Mesenchymal stem cell (in vitro differentiated cells and primary cell): ENCODE data around the gene KCTD5.
A peak's percentile ranks its signal among the peaks of the same experiment; 100 is the strongest.

Source experiments
- DNase-seq: peaks from one replicate; pipeline ENCODE4 v3.0.0-alpha.2; 2013
- H2AFZ ChIP-seq: one replicate; pipeline ENCODE4 v1.6.1; 2013; ENCODE audit warnings: low read depth, mild to moderate bottlenecking, control low read depth, inconsistent platforms, low read length, moderate library complexity
- H2AK5ac ChIP-seq: 2 replicates; pipeline ENCODE4 v1.6.1; 2013; ENCODE audit warnings: low read length, moderate library complexity, mild to moderate bottlenecking, inconsistent platforms; ENCODE audit not compliant: severe bottlenecking
- H2BK120ac ChIP-seq: one replicate; pipeline ENCODE4 v1.6.1; 2013; ENCODE audit warnings: low read depth, mild to moderate bottlenecking, inconsistent platforms, low read length, moderate library complexity
- H2BK12ac ChIP-seq, 2 experiments: one replicate each; pipeline ENCODE4 v1.6.1; 2013; ENCODE audit warnings: inconsistent platforms in 2 of 2, low read length in 2 of 2, mild to moderate bottlenecking in 2 of 2, moderate library complexity in 2 of 2, control low read depth in 1 of 2
- H2BK15ac ChIP-seq: one replicate; pipeline ENCODE4 v1.6.1; 2013; ENCODE audit warnings: mild to moderate bottlenecking, low read depth, inconsistent platforms; ENCODE audit not compliant: poor library complexity, severe bottlenecking
- H2BK5ac ChIP-seq: 2 replicates; pipeline ENCODE4 v1.6.1; 2013; ENCODE audit warnings: low read depth, mild to moderate bottlenecking, low read length, control low read depth, inconsistent platforms; ENCODE audit not compliant: poor library complexity, severe bottlenecking
- H3K14ac ChIP-seq, 2 experiments: one replicate each; pipeline ENCODE4 v1.6.1; 2013; ENCODE audit warnings: inconsistent platforms in 2 of 2, low read length in 2 of 2, control low read depth in 1 of 2, mild to moderate bottlenecking in 1 of 2, moderate library complexity in 1 of 2
- H3K18ac ChIP-seq, 2 experiments: one replicate each; pipeline ENCODE4 v1.6.1; 2013; ENCODE audit warnings: inconsistent platforms in 2 of 2, low read length in 2 of 2, control low read depth in 1 of 2, low read depth in 1 of 2, mild to moderate bottlenecking in 1 of 2
- H3K23ac ChIP-seq, 2 experiments: one replicate each; pipeline ENCODE4 v1.6.1; 2013; ENCODE audit warnings: inconsistent platforms in 2 of 2, low read length in 2 of 2, mild to moderate bottlenecking in 2 of 2, moderate library complexity in 2 of 2, control low read depth in 1 of 2
- H3K27ac ChIP-seq: 2 replicates; pipeline ENCODE4 v1.5.1; 2013; ENCODE audit warnings: mild to moderate bottlenecking, moderate library complexity, low read length, control low read depth, inconsistent platforms; ENCODE audit not compliant: poor library complexity, severe bottlenecking
- H3K27me3 ChIP-seq, 2 experiments: 2 replicates each; pipeline versions ENCODE4 v1.6.1 to v1.7.0; 2013; ENCODE audit warnings: low read length in 2 of 2, mild to moderate bottlenecking in 2 of 2, moderate library complexity in 2 of 2, control low read depth in 1 of 2, inconsistent platforms in 1 of 2; ENCODE audit not compliant: control insufficient read depth in 1 of 2, insufficient read depth in 1 of 2
- H3K36me3 ChIP-seq, 2 experiments: 2 replicates each; pipeline versions ENCODE4 v1.6.1 to v1.7.0; 2013; ENCODE audit warnings: low read length in 2 of 2, control low read depth in 1 of 2, inconsistent platforms in 1 of 2, low read depth in 1 of 2, mild to moderate bottlenecking in 1 of 2; ENCODE audit not compliant: insufficient read depth in 2 of 2, control insufficient read depth in 1 of 2
- H3K4ac ChIP-seq, 2 experiments: one replicate each; pipeline ENCODE4 v1.6.1; 2013; ENCODE audit warnings: inconsistent platforms in 2 of 2, low read length in 2 of 2, mild to moderate bottlenecking in 2 of 2, moderate library complexity in 2 of 2, control low read depth in 1 of 2, low read depth in 1 of 2
- H3K4me1 ChIP-seq: 2 replicates; pipeline ENCODE4 v1.6.1; 2013; ENCODE audit warnings: low read depth, low read length, control low read depth; ENCODE audit not compliant: control insufficient read depth, insufficient read depth
- H3K4me2 ChIP-seq: 2 replicates; pipeline ENCODE4 v1.6.1; 2013; ENCODE audit warnings: low read length, mild to moderate bottlenecking, inconsistent platforms; ENCODE audit not compliant: poor library complexity, severe bottlenecking
- H3K4me3 ChIP-seq, 2 experiments: 2 replicates each; pipeline versions ENCODE4 v1.5.1 to v1.7.0; 2013; ENCODE audit warnings: low read length in 2 of 2, mild to moderate bottlenecking in 2 of 2, control low read depth in 1 of 2, low read depth in 1 of 2; ENCODE audit not compliant: insufficient read depth in 1 of 2
- H3K79me1 ChIP-seq: replicated peaks from 2 replicates; pipeline ENCODE4 v1.6.1; 2013; ENCODE audit warnings: mild to moderate bottlenecking, control low read depth, low read length, inconsistent platforms; ENCODE audit not compliant: poor library complexity, severe bottlenecking
- H3K9ac ChIP-seq: 2 replicates; pipeline ENCODE4 v1.7.0; 2013; ENCODE audit warnings: mild to moderate bottlenecking, low read length, moderate library complexity
- H3K9me3 ChIP-seq: 2 replicates; pipeline ENCODE4 v1.7.0; 2013; ENCODE audit warnings: mild to moderate bottlenecking, low read length; ENCODE audit not compliant: control insufficient read depth
- H4K8ac ChIP-seq: one replicate; pipeline ENCODE4 v1.6.1; 2013; ENCODE audit warnings: inconsistent platforms, mild to moderate bottlenecking, low read length, moderate library complexity
- H4K91ac ChIP-seq: one replicate; pipeline ENCODE4 v1.6.1; 2013; ENCODE audit warnings: mild to moderate bottlenecking, low read length, inconsistent platforms
- WGBS: methylation state at CpG from one replicate; pipeline ENCODE4 v1.1.7; 2013; ENCODE audit warnings: mixed read lengths; 5-methylcytosine and 5-hydroxymethylcytosine counted together

Gene KCTD5

GRCh38 chr16:2752850-2753732, 70.8 kb downstream of the KCTD5 start:
- H2AK5ac ChIP-seq: no peak overlapping the region
- under 1% methylated on average over 54 of the region's 82 CpGs for WGBS
- H4K91ac ChIP-seq: peak overlapping the region; percentile 98

GRCh38 chr16:2753733-2754020, 71.4 kb downstream of the KCTD5 start:
- no peaks in the 10 kb centered on the region for H3K27me3 ChIP-seq
- H2BK15ac ChIP-seq: no peak overlapping the region
- H3K4ac ChIP-seq: no peak overlapping the region
- H3K79me1 ChIP-seq: peaks cover 11% of the 10 kb centered on the region
- H3K4me1 ChIP-seq: peaks cover 18% of the 10 kb centered on the region
- H3K18ac ChIP-seq: no peak overlapping the region
- H2AK5ac ChIP-seq: no peak overlapping the region
- peaks cover 28 to 29% of the 10 kb centered on the region in 2 experiments for H3K36me3 ChIP-seq
- H3K27ac ChIP-seq: peak overlapping the region; percentile 75
- H2BK5ac ChIP-seq: no peak overlapping the region
- H2BK12ac ChIP-seq: no peak overlapping the region
- DNase-seq: no peak
- H2BK120ac ChIP-seq: no peak overlapping the region
- H3K9ac ChIP-seq: peak overlapping the region; percentile 98
- no peak overlapping the region for H3K14ac ChIP-seq
- H4K91ac ChIP-seq: no peak overlapping the region
- H2AFZ ChIP-seq: no peak overlapping the region
- H4K8ac ChIP-seq: no peak overlapping the region
- H3K9me3 ChIP-seq: no peaks in the 10 kb centered on the region
- peak overlapping the region; percentile 90 for H3K4me3 ChIP-seq
- no peak overlapping the region for H3K23ac ChIP-seq
- WGBS: no CpG with 5 or more reads among the region's 7 CpGs
- H3K4me2 ChIP-seq: peak overlapping the region; percentile 13

More at GRCh38 chr16:2752850-2753732, 70.8 kb downstream of the KCTD5 start:
- H2BK15ac ChIP-seq: peak overlapping the region; percentile 88
- H4K8ac ChIP-seq: peak overlapping the region; percentile 91
- peak; percentile 82 for DNase-seq
- H3K4ac ChIP-seq: peak overlapping the region; percentile 82 to 92
- peak overlapping the region; percentile 75 for H3K27ac ChIP-seq
- H3K4me1 ChIP-seq: peaks cover 18% of the 10 kb centered on the region
- H2BK5ac ChIP-seq: peak overlapping the region; percentile 83
- no peak overlapping the region for H2AFZ ChIP-seq
- H3K4me3 ChIP-seq: peak overlapping the region; percentile 90
- peak overlapping the region; percentile 98 for H3K9ac ChIP-seq
- H2BK120ac ChIP-seq: peak overlapping the region; percentile 90
- H3K18ac ChIP-seq: peak overlapping the region; percentile 97 to 99
- no peaks in the 10 kb centered on the region for H3K27me3 ChIP-seq
- peak overlapping the region; percentile 13 for H3K4me2 ChIP-seq
- peak overlapping the region in 1 of 2 experiments; percentile 32 for H2BK12ac ChIP-seq
- peaks cover 23% of the 10 kb centered on the region in 2 experiments for H3K36me3 ChIP-seq
- H3K79me1 ChIP-seq: peaks cover 11% of the 10 kb centered on the region
- no peaks in the 10 kb centered on the region for H3K9me3 ChIP-seq
- peak overlapping the region in 1 of 2 experiments; percentile 64 for H3K14ac ChIP-seq
- H3K23ac ChIP-seq: peak overlapping the region in 1 of 2 experiments; percentile 46

GRCh38 chr16:2755158-2755557, 72.8 kb downstream of the KCTD5 start:
- no peak overlapping the region for H3K23ac ChIP-seq
- H2BK15ac ChIP-seq: no peak overlapping the region
- 70% methylated on average over 3 of the region's 3 CpGs for WGBS

GRCh38 chr16:2756288-2757015, 74.1 kb downstream of the KCTD5 start:
- Histone ChIP-seq H2BK120ac (no peak overlapping the region), H2AFZ (no peak overlapping the region), H3K27me3 (no peaks in the 10 kb centered on the region), H3K9ac (peak overlapping the region; percentile 8), H2AK5ac (no peak overlapping the region), H3K9me3 (no peaks in the 10 kb centered on the region), H3K4ac (no peak overlapping the region), H3K36me3 (peaks cover 38 to 51% of the 10 kb centered on the region in 2 experiments), H2BK5ac (no peak overlapping the region), H2BK12ac (peak overlapping the region in 1 of 2 experiments; percentile 15), H3K4me2 (no peak overlapping the region), H4K91ac (no peak overlapping the region), H3K23ac (no peak overlapping the region), H3K27ac (no peak overlapping the region), H3K14ac (no peak overlapping the region), H3K4me1 (peaks cover 15% of the 10 kb centered on the region), H3K79me1 (peaks cover 6% of the 10 kb centered on the region), H3K4me3 (no peak overlapping the region), H4K8ac (no peak overlapping the region), H2BK15ac (no peak overlapping the region), H3K18ac (no peak overlapping the region)
- DNase-seq: no peak
- 96% methylated on average over 30 of the region's 30 CpGs for WGBS

More at GRCh38 chr16:2755158-2755557, 72.8 kb downstream of the KCTD5 start:
- peak overlapping the region; percentile 98 for H3K9ac ChIP-seq
- no peak overlapping the region for H3K18ac ChIP-seq
- no peaks in the 10 kb centered on the region for H3K9me3 ChIP-seq
- no peak overlapping the region for H3K4ac ChIP-seq
- H3K79me1 ChIP-seq: peaks cover 13% of the 10 kb centered on the region
- H3K36me3 ChIP-seq: peaks cover 34 to 38% of the 10 kb centered on the region in 2 experiments
- H4K8ac ChIP-seq: no peak overlapping the region
- H3K27ac ChIP-seq: no peak overlapping the region
- H2BK5ac ChIP-seq: no peak overlapping the region
- H3K4me2 ChIP-seq: peak overlapping the region; percentile 61
- no peak overlapping the region for H2BK12ac ChIP-seq
- DNase-seq: no peak
- H3K4me1 ChIP-seq: peaks cover 18% of the 10 kb centered on the region
- H3K27me3 ChIP-seq: no peaks in the 10 kb centered on the region
- no peak overlapping the region for H4K91ac ChIP-seq
- H2AFZ ChIP-seq: no peak overlapping the region
- no peak overlapping the region for H3K14ac ChIP-seq
- no peak overlapping the region for H2AK5ac ChIP-seq
- peak overlapping the region in 1 of 2 experiments; percentile 90 for H3K4me3 ChIP-seq
- no peak overlapping the region for H2BK120ac ChIP-seq
